WTC11 (cell line): ENCODE data around the gene DRAXIN. TPM values are rescaled to one million over a fixed set of nuclear protein-coding genes. Genes with fewer than 3 reads are reported as not detected.

ENCODE experiments used
- ATAC-seq: fragments of 200-7000 bp; cut with Tn5 transposase; 2 replicates; pipeline ENCODE4 v1.10.0; 2021; ENCODE audit warnings: mild to moderate bottlenecking, moderate library complexity
- CTCF ChIA-PET: fragments of 300-600 bp; sonication (Branson Sonifier 250); formaldehyde crosslinking; loops from one replicate; lab custom pipeline; 2021; ENCODE audit warnings: antibody characterized with exemption; lab: Charles Lee
- POLR2A ChIA-PET: fragments of 350-600 bp; sonication (Branson Sonifier 250); formaldehyde crosslinking; loops from one replicate; lab custom pipeline; 2021; ENCODE audit warnings: antibody characterized with exemption; lab: Charles Lee
- DNase-seq: peaks from one replicate; pipeline ENCODE4 v3.0.0; 2021; ENCODE audit warnings: low spot score
- H3K27ac Mint-ChIP-seq: 2 replicates; pipeline ENCODE4 v1.8.0; 2021; ENCODE audit warnings: mixed read lengths
- H3K27me3 Mint-ChIP-seq: 2 replicates; pipeline ENCODE4 v1.8.0; 2021; ENCODE audit warnings: low read depth, mild to moderate bottlenecking, moderate library complexity, mixed read lengths
- H3K36me3 Mint-ChIP-seq: 2 replicates; pipeline ENCODE4 v1.8.0; 2021; ENCODE audit warnings: mixed read lengths
- H3K4me1 Mint-ChIP-seq: 2 replicates; pipeline ENCODE4 v1.8.0; 2022; ENCODE audit warnings: mixed read lengths
- H3K4me3 Mint-ChIP-seq: 2 replicates; pipeline ENCODE4 v1.8.0; 2021; ENCODE audit warnings: mild to moderate bottlenecking, moderate library complexity, mixed read lengths
- H3K9me3 Mint-ChIP-seq: 2 replicates; pipeline ENCODE4 v1.8.0; 2021; ENCODE audit warnings: mixed read lengths
- CDX4 ChIP-seq: fragments of 250-450 bp; sonication (Bioruptor Pico); IDR thresholded peaks from 2 replicates; pipeline ENCODE4 v1.9.0; 2021; ENCODE audit warnings: moderate library complexity, mild to moderate bottlenecking, inconsistent platforms, borderline replicate concordance
- E2F1 ChIP-seq: sonication (generic); formaldehyde crosslinking; IDR thresholded peaks from 2 replicates; pipeline ENCODE4 v1.8.0; 2022; ENCODE audit warnings: mild to moderate bottlenecking, missing genetic modification reagents
- ERG ChIP-seq: fragments of 250-450 bp; sonication (Bioruptor Pico); IDR thresholded peaks from 2 replicates; pipeline ENCODE4 v1.8.0; 2021; ENCODE audit warnings: mild to moderate bottlenecking
- FOXJ3 ChIP-seq: sonication (generic); formaldehyde crosslinking; IDR thresholded peaks from 2 replicates; pipeline ENCODE4 v1.9.0; 2021; ENCODE audit warnings: missing genetic modification reagents, mild to moderate bottlenecking, borderline replicate concordance
- FOXP1 ChIP-seq: sonication (generic); formaldehyde crosslinking; IDR thresholded peaks from 2 replicates; pipeline ENCODE4 v1.8.0; 2022; ENCODE audit warnings: missing genetic modification reagents, mild to moderate bottlenecking, moderate library complexity, borderline replicate concordance
- IRF2 ChIP-seq: sonication (generic); formaldehyde crosslinking; IDR thresholded peaks from 2 replicates; pipeline ENCODE4 v1.8.0; 2022; ENCODE audit warnings: low read depth, missing genetic modification reagents, borderline replicate concordance
- KAT7 ChIP-seq: sonication (generic); formaldehyde crosslinking; IDR thresholded peaks from 2 replicates; pipeline ENCODE4 v1.8.1; 2023; ENCODE audit warnings: missing genetic modification reagents, mild to moderate bottlenecking, borderline replicate concordance
- MLX ChIP-seq: sonication (generic); formaldehyde crosslinking; IDR thresholded peaks from 2 replicates; pipeline ENCODE4 v1.8.1; 2023; ENCODE audit warnings: mild to moderate bottlenecking, missing genetic modification reagents, moderate library complexity
- MYBL2 ChIP-seq: sonication (generic); formaldehyde crosslinking; IDR thresholded peaks from 2 replicates; pipeline ENCODE4 v1.8.1; 2023; ENCODE audit warnings: mild to moderate bottlenecking, moderate library complexity, missing genetic modification reagents
- NFE2L1 ChIP-seq: sonication (generic); formaldehyde crosslinking; IDR thresholded peaks from 2 replicates; pipeline ENCODE4 v1.8.1; 2023; ENCODE audit warnings: missing genetic modification reagents
- NFYB ChIP-seq: sonication (generic); formaldehyde crosslinking; conservative IDR thresholded peaks from 2 replicates; pipeline ENCODE4 v1.8.0; 2022; ENCODE audit warnings: low read depth, missing genetic modification reagents
- PREB ChIP-seq: sonication (generic); formaldehyde crosslinking; IDR thresholded peaks from 2 replicates; pipeline ENCODE4 v1.8.1; 2022; ENCODE audit warnings: mild to moderate bottlenecking, missing genetic modification reagents, moderate library complexity, borderline replicate concordance
- RORB ChIP-seq: fragments of 250-450 bp; sonication (Bioruptor Pico); IDR thresholded peaks from 2 replicates; pipeline ENCODE4 v1.9.0; 2021; ENCODE audit warnings: mild to moderate bottlenecking
- SP1 ChIP-seq: sonication (generic); formaldehyde crosslinking; conservative IDR thresholded peaks from 2 replicates; pipeline ENCODE4 v1.8.1; 2022; ENCODE audit warnings: missing genetic modification reagents
- TP53 ChIP-seq: sonication (generic); formaldehyde crosslinking; IDR thresholded peaks from 2 replicates; pipeline ENCODE4 v1.8.1; 2023; ENCODE audit warnings: mild to moderate bottlenecking, missing genetic modification reagents
- USF1 ChIP-seq: sonication (generic); formaldehyde crosslinking; IDR thresholded peaks from 2 replicates; pipeline ENCODE4 v1.8.0; 2022; ENCODE audit warnings: mild to moderate bottlenecking, missing genetic modification reagents
- ZNF121 ChIP-seq: sonication (generic); formaldehyde crosslinking; IDR thresholded peaks from 2 replicates; pipeline ENCODE4 v1.8.0; 2023; ENCODE audit warnings: missing genetic modification reagents
- ZNF281 ChIP-seq: sonication (generic); formaldehyde crosslinking; IDR thresholded peaks from 2 replicates; pipeline ENCODE4 v1.8.0; 2023; ENCODE audit warnings: mild to moderate bottlenecking, missing genetic modification reagents
- ZNF317 ChIP-seq: sonication (generic); formaldehyde crosslinking; IDR thresholded peaks from 2 replicates; pipeline ENCODE4 v1.8.1; 2023; ENCODE audit warnings: low read depth, mild to moderate bottlenecking, moderate library complexity, missing genetic modification reagents, borderline replicate concordance
- ZNF396 ChIP-seq: fragments of 250-450 bp; sonication (Bioruptor Pico); IDR thresholded peaks from 2 replicates; pipeline ENCODE4 v1.8.0; 2021; ENCODE audit warnings: mild to moderate bottlenecking, moderate library complexity, borderline replicate concordance
- ZNF425 ChIP-seq: fragments of 250-450 bp; sonication (Bioruptor Pico); conservative IDR thresholded peaks from 2 replicates; pipeline ENCODE4 v1.9.0; 2021; ENCODE audit warnings: mild to moderate bottlenecking
- total RNA-seq: library from RNA; stranded (reverse); gene quantifications from 3 replicates; pipeline ENCODE4 v1.2.3, GENCODE V29; 2021

The DRAXIN gene
- total RNA-seq, 1 experiment from 2014 or later: 12.0 TPM

GRCh38 chr1:11680270-11681070, 11.0 kb upstream of the DRAXIN start (continued):
- TF ChIP-seq NFYB: 0 out of 2 replicates have a peak, but pooled peaks have one; percentile 17
- TF ChIP-seq MYBL2 (CRISPR knock-in tag): no peak
- no peak for TF ChIP-seq SP1 (CRISPR knock-in tag)
- TF ChIP-seq MLX (CRISPR knock-in tag): no peak
- TF ChIP-seq IRF2: no peak
- no peak for TF ChIP-seq ZNF396 (CRISPR knock-in tag)
- TF ChIP-seq ZNF121 (CRISPR knock-in tag): no peak
- TF ChIP-seq FOXJ3 (CRISPR knock-in tag): no peak
- no peak for TF ChIP-seq NFE2L1 (CRISPR knock-in tag)
- peak; percentile 29; the same call in 1 of the 2 replicates for TF ChIP-seq ZNF281
- TF ChIP-seq ZNF317 (CRISPR knock-in tag): no peak
- TF ChIP-seq E2F1 (CRISPR knock-in tag): no peak
- no peak for TF ChIP-seq CDX4 (CRISPR knock-in tag)
- TF ChIP-seq FOXP1: no peak; the same call in 1 of the 2 replicates
- TF ChIP-seq TP53 (CRISPR knock-in tag): peak; percentile 71; the same call in 1 of the 2 replicates
- TF ChIP-seq PREB (CRISPR knock-in tag): no peak
- peak; percentile 14; the same call in 1 of the 2 replicates for TF ChIP-seq USF1 (CRISPR knock-in tag)
- TF ChIP-seq, all 79 proteins: peak for 16

GRCh38 chr1:11681071-11681771, 10.3 kb upstream of the DRAXIN start, which contains the start of gene MAD2L2:
MAD2L2 (minus strand) TSS chr1:11681148; CDS start chr1:11680601, 547 bp downstream.
- H3K4me1 Mint-ChIP-seq: peaks cover 61% of the 10 kb centered on the region
- TF ChIP-seq KAT7 (CRISPR knock-in tag) (peak; percentile 46; the same call in 1 of the 2 replicates), ERG (no peak), CDX4 (CRISPR knock-in tag) (no peak), FOXP1 (peak; percentile 72), ZNF425 (CRISPR knock-in tag) (no peak), RORB (CRISPR knock-in tag) (no peak), MYBL2 (CRISPR knock-in tag) (0 out of 2 replicates have a peak, but pooled peaks have one; percentile 52)

More at GRCh38 chr1:11681071-11681771, 10.3 kb upstream of the DRAXIN start, which contains the start of gene MAD2L2:
- DNase-seq (peak; percentile 86), ATAC-seq (peak; percentile 54)
- CTCF ChIA-PET: interaction anchor here (0.6 to 3.5 kb wide), 13 partner anchors 9 to 109 kb away, joined by 3 to 39 read pairs (median 11); partner anchors contain the start of genes AGTRAP, DRAXIN and FBXO6
- Mint-ChIP-seq H3K4me3 (peak within 1 kb of the TSS; percentile 83), H3K27ac (peak within 1 kb of the TSS; percentile 100), H3K9me3 (no peaks in the 10 kb centered on the region), H3K36me3 (peaks cover 31% of the 10 kb centered on the region), H3K27me3 (no peaks in the 10 kb centered on the region)
- POLR2A ChIA-PET: interaction anchor here (0.9 to 3.0 kb wide), 10 partner anchors 10 to 414 kb away, joined by 3 to 52 read pairs (median 4); partner anchors contain the start of genes AGTRAP, DRAXIN, FBXO2 and FBXO44
